Measurements from ENCODE around the gene MCAT.

The MCAT gene

GRCh38 chr22:43173976-43174720, 30.9 kb upstream of the MCAT start:
- Histone ChIP-seq H3K27ac (replicated peaks) (no peak overlapping the region), H3K4me3 (replicated peaks; ENCODE audit: insufficient read depth, low read length) (no peak overlapping the region), H3K27me3 (ENCODE audit: insufficient read depth, poor library complexity, severe bottlenecking) (no peaks in the 10 kb centered on the region)
- no peak for DNase-seq (ENCODE audit: low read depth in 1 of 2, low spot score in 1 of 2)
- no peak for TF ChIP-seq REST (IDR thresholded peaks at IDR 0.05; ENCODE audit: insufficient replicate concordance, low read depth)
- no peak; the same call in 1 of the 2 replicates for TF ChIP-seq POLR2AphosphoS5 (IDR thresholded peaks at IDR 0.05; ENCODE audit: low read depth)
- TF ChIP-seq SPI1 (IDR thresholded peaks at IDR 0.05; ENCODE audit: borderline replicate concordance, low read depth) = no peak
- no peak for TF ChIP-seq CTCF (IDR thresholded peaks at IDR 0.05; ENCODE audit: insufficient read depth, low read length)
- TF ChIP-seq GABPA (IDR thresholded peaks at IDR 0.05; ENCODE audit: low read depth) = no peak

- H3K4me3 ChIP-seq (replicated peaks; ENCODE audit: insufficient read depth, low read length) = no peak overlapping the region
- no peak for TF ChIP-seq CTCF (IDR thresholded peaks at IDR 0.05; ENCODE audit: insufficient read depth, low read length)
- H3K27ac ChIP-seq (replicated peaks) = no peak overlapping the region
Measured at GRCh38 chr22:43173566-43173965, 30.4 kb upstream of the MCAT start.

GRCh38 chr22:43172191-43172590, 29.0 kb upstream of the MCAT start:
- H3K27ac ChIP-seq (replicated peaks) = no peak overlapping the region
- H3K4me3 ChIP-seq (replicated peaks; ENCODE audit: insufficient read depth, low read length) = no peak overlapping the region
- no peak for DNase-seq (ENCODE audit: low read depth in 1 of 2, low spot score in 1 of 2)
- H3K27me3 ChIP-seq (ENCODE audit: insufficient read depth, poor library complexity, severe bottlenecking) = no peaks in the 10 kb centered on the region
- no peak for TF ChIP-seq CTCF (IDR thresholded peaks at IDR 0.05; ENCODE audit: insufficient read depth, low read length)
- TF ChIP-seq REST (IDR thresholded peaks at IDR 0.05; ENCODE audit: insufficient replicate concordance, low read depth) = no peak
- no peak for TF ChIP-seq GABPA (IDR thresholded peaks at IDR 0.05; ENCODE audit: low read depth)
- no peak for TF ChIP-seq POLR2AphosphoS5 (IDR thresholded peaks at IDR 0.05; ENCODE audit: low read depth)
- TF ChIP-seq SPI1 (IDR thresholded peaks at IDR 0.05; ENCODE audit: borderline replicate concordance, low read depth) = no peak

More at GRCh38 chr22:43173566-43173965, 30.4 kb upstream of the MCAT start:
- DNase-seq (ENCODE audit: low read depth in 1 of 2, low spot score in 1 of 2) = no peak
- H3K27me3 ChIP-seq (ENCODE audit: insufficient read depth, poor library complexity, severe bottlenecking) = no peaks in the 10 kb centered on the region

GRCh38 chr22:43171607-43172006, 28.4 kb upstream of the MCAT start:
- Histone ChIP-seq H3K4me3 (replicated peaks; ENCODE audit: insufficient read depth, low read length) (no peak overlapping the region), H3K27me3 (ENCODE audit: insufficient read depth, poor library complexity, severe bottlenecking) (no peaks in the 10 kb centered on the region), H3K27ac (replicated peaks) (no peak overlapping the region)
- no peak for DNase-seq (ENCODE audit: low read depth in 1 of 2, low spot score in 1 of 2)
- TF ChIP-seq REST (IDR thresholded peaks at IDR 0.05; ENCODE audit: insufficient replicate concordance, low read depth) (no peak), POLR2AphosphoS5 (IDR thresholded peaks at IDR 0.05; ENCODE audit: low read depth) (no peak), SPI1 (IDR thresholded peaks at IDR 0.05; ENCODE audit: borderline replicate concordance, low read depth) (no peak), GABPA (IDR thresholded peaks at IDR 0.05; ENCODE audit: low read depth) (no peak), CTCF (IDR thresholded peaks at IDR 0.05; ENCODE audit: insufficient read depth, low read length) (no peak)

Measured in HL-60 (cell line).